Prostate gland (tissue), 2 donors: ENCODE results near the gene IRF4. TPM values are rescaled to one million over a fixed set of nuclear protein-coding genes. Genes with fewer than 3 reads are reported as not detected.
"Not testable (repeated sequence)": the region's sequence is repeated elsewhere in the genome, so short reads cannot be mapped to it uniquely, and the experiment has no call there.

ENCODE experiments used
- DNase-seq: peaks from one replicate; pipeline ENCODE4 v3.0.0-alpha.2; 2019; ENCODE audit warnings: low spot score
- H3K27ac ChIP-seq, 2 donors: fragments of 200-600 bp; sonication (generic); 2 replicates each; pipeline ENCODE4 v1.5.1; 2017 to 2019
- H3K27me3 ChIP-seq: fragments of 200-600 bp; sonication (generic); replicated peaks from 2 replicates; pipeline ENCODE4 v1.5.1; 2019; ENCODE audit not compliant: insufficient read depth
- H3K36me3 ChIP-seq, 2 donors: fragments of 200-600 bp; sonication (generic); 1 replicate in 1 of 2; 2 replicates in 1 of 2; pipeline versions ENCODE4 v1.5.1 to v1.8.1; 2017 to 2019
- H3K4me1 ChIP-seq: fragments of 200-600 bp; sonication (generic); replicated peaks from 2 replicates; pipeline ENCODE4 v1.5.1; 2019
- H3K4me3 ChIP-seq, 2 donors: fragments of 200-600 bp; sonication (generic); 2 replicates each; pipeline ENCODE4 v1.5.1; 2017 to 2019
- H3K9me3 ChIP-seq: fragments of 200-600 bp; sonication (generic); 2 replicates; pipeline ENCODE4 v1.5.1; 2017
- POLR2A ChIP-seq: fragments of 450-650 bp; IDR thresholded peaks from one replicate; pipeline ENCODE4 v1.6.1; 2016; ENCODE audit warnings: antibody characterized with exemption, mild to moderate bottlenecking
- POLR2AphosphoS5 ChIP-seq: sonication (generic); formaldehyde crosslinking; IDR thresholded peaks from one replicate; pipeline ENCODE4 v1.6.1; 2017; ENCODE audit warnings: antibody characterized with exemption
- WGBS: methylation state at CpG from one replicate; pipeline ENCODE4 v1.1.5; 2018; 5-methylcytosine and 5-hydroxymethylcytosine counted together
- intact Hi-C: fragments of 100-400 bp; cut with DNase I; formaldehyde crosslinking; loops from one replicate; pipeline ENCODE4 v1.14.2; 2022
- total RNA-seq, 2 donors: library from RNA; depleted of rRNA; stranded (reverse); fragments of >200 nt; gene quantifications; one replicate each; pipeline ENCODE4 v1.1.0, GENCODE V29; 2016
- TF ChIP-seq, protein P1 (sequence below), 4 experiments: fragments of 200-600 bp in 2 of 4; fragments of 450-650 bp in 2 of 4; sonication (generic) in 2 of 4; IDR thresholded peaks; 1 replicate in 3 of 4; 2 replicates in 1 of 4; pipeline ENCODE4 v1.5.1; 2016 to 2019; ENCODE audit warnings: antibody characterized with exemption in 4 of 4, mild to moderate bottlenecking in 2 of 4, moderate library complexity in 2 of 4

The IRF4 gene
- total RNA-seq, 2 donors from 2014 or later = 0.77 to 1.6 TPM

GRCh38 chr6:376827-377640 is 14.5 kb upstream of the IRF4 start:
- no peak overlapping the region for H3K27ac ChIP-seq
- H3K9me3 ChIP-seq = no peaks in the 10 kb centered on the region
- no peak for DNase-seq

DNA sequence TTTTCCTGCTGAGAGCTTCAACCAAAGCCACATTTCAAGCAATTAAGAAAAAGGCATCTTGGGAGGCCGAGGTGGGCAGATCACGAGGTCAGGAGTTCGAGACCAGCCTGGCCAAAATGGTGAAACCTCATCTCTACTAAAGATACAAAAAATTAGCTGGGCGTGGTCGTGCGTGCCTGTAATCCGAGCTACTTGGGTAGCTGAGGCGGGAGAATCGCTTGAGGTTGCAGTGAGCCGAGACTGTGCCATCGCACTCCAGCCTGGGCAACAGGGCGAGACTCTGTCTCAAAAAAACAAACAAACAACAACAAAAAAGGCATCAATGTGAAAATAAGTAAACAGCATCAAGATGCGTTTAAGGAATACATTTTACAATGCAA is 13.9 kb upstream of the IRF4 start:
- intact Hi-C loops, DNase-seq, H3K27me3 ChIP-seq, H3K27ac ChIP-seq, H3K4me1 ChIP-seq, H3K36me3 ChIP-seq, H3K9me3 ChIP-seq, H3K4me3 ChIP-seq: not testable (repeated sequence)
- WGBS = 90% methylated on average over 13 of the region's 13 CpGs

More at GRCh38 chr6:376827-377640, 14.5 kb upstream of the IRF4 start:
- intact Hi-C loops = no loop called here
- Histone ChIP-seq H3K27me3 (peaks cover 13% of the 10 kb centered on the region), H3K4me1 (no peaks in the 10 kb centered on the region), H3K36me3 (no peaks in the 10 kb centered on the region), H3K4me3 (no peak overlapping the region)
- TF ChIP-seq, protein P1, sequence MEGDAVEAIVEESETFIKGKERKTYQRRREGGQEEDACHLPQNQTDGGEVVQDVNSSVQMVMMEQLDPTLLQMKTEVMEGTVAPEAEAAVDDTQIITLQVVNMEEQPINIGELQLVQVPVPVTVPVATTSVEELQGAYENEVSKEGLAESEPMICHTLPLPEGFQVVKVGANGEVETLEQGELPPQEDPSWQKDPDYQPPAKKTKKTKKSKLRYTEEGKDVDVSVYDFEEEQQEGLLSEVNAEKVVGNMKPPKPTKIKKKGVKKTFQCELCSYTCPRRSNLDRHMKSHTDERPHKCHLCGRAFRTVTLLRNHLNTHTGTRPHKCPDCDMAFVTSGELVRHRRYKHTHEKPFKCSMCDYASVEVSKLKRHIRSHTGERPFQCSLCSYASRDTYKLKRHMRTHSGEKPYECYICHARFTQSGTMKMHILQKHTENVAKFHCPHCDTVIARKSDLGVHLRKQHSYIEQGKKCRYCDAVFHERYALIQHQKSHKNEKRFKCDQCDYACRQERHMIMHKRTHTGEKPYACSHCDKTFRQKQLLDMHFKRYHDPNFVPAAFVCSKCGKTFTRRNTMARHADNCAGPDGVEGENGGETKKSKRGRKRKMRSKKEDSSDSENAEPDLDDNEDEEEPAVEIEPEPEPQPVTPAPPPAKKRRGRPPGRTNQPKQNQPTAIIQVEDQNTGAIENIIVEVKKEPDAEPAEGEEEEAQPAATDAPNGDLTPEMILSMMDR (IDR thresholded peaks at IDR 0.05) = no peak
- TF ChIP-seq POLR2A = no peak
- TF ChIP-seq POLR2AphosphoS5 = no peak
- WGBS = 74% methylated on average over 10 of the region's 10 CpGs

GRCh38 chr6:378090-378957 is 13.2 kb upstream of the IRF4 start:
- Histone ChIP-seq H3K27ac (no peak overlapping the region), H3K4me3 (no peak overlapping the region), H3K4me1 (no peaks in the 10 kb centered on the region), H3K27me3 (peaks cover 1% of the 10 kb centered on the region), H3K36me3 (no peaks in the 10 kb centered on the region), H3K9me3 (no peaks in the 10 kb centered on the region)
- no peak for DNase-seq
- TF ChIP-seq POLR2A (no peak), POLR2AphosphoS5 (no peak)
- TF ChIP-seq, protein P1 (IDR thresholded peaks at IDR 0.05) = no peak
- intact Hi-C loops = no loop called here
- 84% methylated on average over 24 of the region's 24 CpGs for WGBS

DNA sequence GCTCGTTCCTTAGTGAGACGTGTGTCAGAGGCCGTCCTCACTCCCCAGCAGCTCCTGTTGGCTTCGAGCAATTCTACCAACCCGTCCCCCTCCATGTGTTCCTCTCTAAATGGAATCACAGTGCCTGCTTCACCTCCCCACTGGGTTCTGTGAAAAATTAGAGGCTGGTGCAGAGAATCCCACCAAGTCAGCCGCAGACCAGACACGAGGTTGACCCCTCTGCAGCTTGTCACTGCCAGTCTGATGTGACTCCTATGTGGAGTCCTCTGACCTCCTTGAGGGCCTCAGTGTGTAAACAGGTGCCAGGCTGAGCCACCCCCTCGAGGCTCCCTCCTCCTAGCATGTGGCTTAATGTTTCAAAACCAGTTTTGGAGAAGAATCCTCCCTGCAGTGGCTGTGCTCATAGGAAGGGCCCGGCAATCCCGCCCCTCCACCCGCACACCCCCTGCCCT is 12.6 kb upstream of the IRF4 start:
- H3K27ac ChIP-seq = no peak overlapping the region
- H3K9me3 ChIP-seq = no peaks in the 10 kb centered on the region
- H3K4me3 ChIP-seq = no peak overlapping the region
- DNase-seq = no peak
- no peaks in the 10 kb centered on the region for H3K27me3 ChIP-seq
- WGBS = 79% methylated on average over 11 of the region's 11 CpGs
- no peaks in the 10 kb centered on the region for H3K4me1 ChIP-seq
- no peaks in the 10 kb centered on the region for H3K36me3 ChIP-seq
- TF ChIP-seq POLR2A (no peak), POLR2AphosphoS5 (no peak)
- TF ChIP-seq, protein P1 (IDR thresholded peaks at IDR 0.05) = no peak
- intact Hi-C loops = no loop called here

DNA sequence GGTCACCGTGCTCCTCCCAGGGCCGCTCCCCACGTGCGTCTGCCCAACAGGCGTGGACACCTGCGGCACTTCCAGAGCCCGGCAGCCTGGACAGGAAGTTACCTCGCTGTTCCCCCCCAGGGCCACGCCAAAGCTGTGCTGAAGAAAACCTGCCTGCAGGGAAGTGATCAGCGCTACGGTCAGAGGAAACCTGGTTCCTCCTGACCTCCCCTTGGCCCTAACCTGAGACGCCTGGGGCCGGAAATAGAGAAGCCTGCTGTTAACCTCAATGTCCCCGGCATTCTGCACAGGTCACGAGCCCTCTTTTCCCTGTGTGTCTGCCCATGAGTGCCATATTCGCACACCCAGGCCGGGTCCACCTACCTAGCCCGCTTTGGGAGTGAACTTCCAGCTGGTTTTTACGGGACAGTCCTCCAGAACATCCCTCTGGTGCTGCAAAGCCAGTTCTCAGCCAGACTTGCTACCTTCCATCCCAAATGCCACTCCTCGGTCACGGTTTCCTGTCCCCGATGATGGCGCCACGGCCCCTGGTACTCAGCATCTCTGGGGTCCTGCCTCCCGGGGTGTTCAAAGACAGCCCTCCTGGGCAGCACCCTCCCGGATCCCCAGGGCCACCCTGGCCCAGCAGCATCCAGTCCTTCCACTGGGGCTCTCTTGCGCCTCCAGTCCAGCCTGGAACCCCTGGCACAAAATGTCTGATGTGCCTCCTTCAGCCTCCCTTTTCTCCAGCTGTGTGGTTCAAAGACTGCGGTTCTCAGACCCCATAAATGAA is 12.0 kb upstream of the IRF4 start:
- Histone ChIP-seq H3K27ac (no peak overlapping the region), H3K4me1 (no peaks in the 10 kb centered on the region), H3K9me3 (no peaks in the 10 kb centered on the region), H3K36me3 (no peaks in the 10 kb centered on the region), H3K4me3 (no peak overlapping the region), H3K27me3 (no peaks in the 10 kb centered on the region)
- no peak for DNase-seq
- 83% methylated on average over 28 of the region's 28 CpGs for WGBS
- intact Hi-C loops = no loop called here
- TF ChIP-seq POLR2AphosphoS5 (no peak), POLR2A (no peak)
- TF ChIP-seq, protein P1 (IDR thresholded peaks at IDR 0.05) = no peak
